ENCODE results near the gene BUD31.

BUD31 gene

GRCh38 chr7:99408379-99409191, at the start of gene BUD31, which contains the start of gene PDAP1:
Gene BUD31, plus strand, starts transcription at chr7:99408969. Its CDS starts 2,124 bp downstream, at chr7:99411093.
Gene PDAP1, minus strand, starts transcription at chr7:99408597. Its CDS starts 49 bp downstream, at chr7:99408548.
- H3K9me3 Mint-ChIP-seq = no peaks in the 10 kb centered on the region
- ATAC-seq (replicated peaks) = peak; percentile 89 to 91
- peaks cover 32 to 34% of the 10 kb centered on the region in 2 donors for H3K36me3 Mint-ChIP-seq
- H3K4me3 Mint-ChIP-seq = peak within 1 kb of the TSS; percentile 93 to 94
- peak within 1 kb of the TSS; percentile 100 for H3K27ac Mint-ChIP-seq
- no peaks in the 10 kb centered on the region for H3K27me3 Mint-ChIP-seq
- peaks cover 25 to 48% of the 10 kb centered on the region in 2 donors for H3K4me1 Mint-ChIP-seq
- peak; percentile 92 for DNase-seq

DNA sequence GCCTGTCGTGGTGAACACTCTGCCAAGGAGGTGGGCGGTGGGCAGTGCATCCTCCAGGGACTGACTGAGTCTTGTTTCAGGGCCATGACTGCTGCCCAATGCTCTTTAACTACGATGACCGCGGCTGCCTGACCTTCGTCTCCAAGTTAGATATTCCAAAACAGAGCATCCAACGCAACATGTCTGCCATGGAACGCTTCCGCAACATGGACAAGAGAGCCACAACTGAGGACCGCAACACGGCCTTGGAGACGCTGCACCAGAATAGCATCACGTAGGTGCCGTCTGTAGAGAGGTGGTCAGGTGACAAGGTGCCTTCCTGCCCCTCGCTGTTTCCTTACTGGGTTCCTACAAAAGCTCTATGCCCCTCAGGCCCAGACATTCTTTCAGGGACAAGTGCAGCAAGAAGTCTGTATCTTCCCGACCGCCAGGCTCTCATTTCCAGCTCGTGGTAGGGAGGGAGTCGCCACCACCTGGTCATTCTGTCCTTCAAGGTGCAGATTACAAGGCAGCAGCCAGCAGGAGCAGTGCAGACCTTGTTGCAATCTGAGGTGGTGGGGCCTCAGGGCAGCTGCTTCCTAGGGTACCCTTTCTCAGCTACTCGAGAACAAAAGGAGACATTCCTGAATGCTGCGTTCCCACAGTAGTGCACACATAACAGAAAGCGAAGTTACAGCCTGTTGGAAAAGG, 49.2 kb upstream of the BUD31 start:
- Mint-ChIP-seq H3K27me3 (no peaks in the 10 kb centered on the region), H3K4me1 (peaks cover 2 to 6% of the 10 kb centered on the region in 2 donors), H3K36me3 (peaks cover 34 to 40% of the 10 kb centered on the region in 2 donors), H3K4me3 (no peak overlapping the region), H3K9me3 (no peaks in the 10 kb centered on the region), H3K27ac (no peak overlapping the region)
- no peak for DNase-seq
- no peak for ATAC-seq (replicated peaks)

- ATAC-seq (replicated peaks) (no peak), DNase-seq (no peak)
- Mint-ChIP-seq H3K27ac (no peak overlapping the region), H3K4me3 (no peak overlapping the region), H3K36me3 (peaks cover 48 to 52% of the 10 kb centered on the region in 2 donors), H3K27me3 (no peaks in the 10 kb centered on the region), H3K9me3 (no peaks in the 10 kb centered on the region), H3K4me1 (peaks cover 6 to 10% of the 10 kb centered on the region in 2 donors)
Observed at GRCh38 chr7:99362801-99363200, 46.0 kb upstream of the BUD31 start.

GRCh38 chr7:99363286-99363685, 45.5 kb upstream of the BUD31 start:
- no peak overlapping the region for H3K27ac Mint-ChIP-seq
- peaks cover 43 to 47% of the 10 kb centered on the region in 2 donors for H3K36me3 Mint-ChIP-seq
- DNase-seq = no peak
- ATAC-seq (replicated peaks) = no peak
- no peaks in the 10 kb centered on the region for H3K9me3 Mint-ChIP-seq
- peaks cover 6 to 10% of the 10 kb centered on the region in 2 donors for H3K4me1 Mint-ChIP-seq
- no peaks in the 10 kb centered on the region for H3K27me3 Mint-ChIP-seq
- no peak overlapping the region for H3K4me3 Mint-ChIP-seq

DNA sequence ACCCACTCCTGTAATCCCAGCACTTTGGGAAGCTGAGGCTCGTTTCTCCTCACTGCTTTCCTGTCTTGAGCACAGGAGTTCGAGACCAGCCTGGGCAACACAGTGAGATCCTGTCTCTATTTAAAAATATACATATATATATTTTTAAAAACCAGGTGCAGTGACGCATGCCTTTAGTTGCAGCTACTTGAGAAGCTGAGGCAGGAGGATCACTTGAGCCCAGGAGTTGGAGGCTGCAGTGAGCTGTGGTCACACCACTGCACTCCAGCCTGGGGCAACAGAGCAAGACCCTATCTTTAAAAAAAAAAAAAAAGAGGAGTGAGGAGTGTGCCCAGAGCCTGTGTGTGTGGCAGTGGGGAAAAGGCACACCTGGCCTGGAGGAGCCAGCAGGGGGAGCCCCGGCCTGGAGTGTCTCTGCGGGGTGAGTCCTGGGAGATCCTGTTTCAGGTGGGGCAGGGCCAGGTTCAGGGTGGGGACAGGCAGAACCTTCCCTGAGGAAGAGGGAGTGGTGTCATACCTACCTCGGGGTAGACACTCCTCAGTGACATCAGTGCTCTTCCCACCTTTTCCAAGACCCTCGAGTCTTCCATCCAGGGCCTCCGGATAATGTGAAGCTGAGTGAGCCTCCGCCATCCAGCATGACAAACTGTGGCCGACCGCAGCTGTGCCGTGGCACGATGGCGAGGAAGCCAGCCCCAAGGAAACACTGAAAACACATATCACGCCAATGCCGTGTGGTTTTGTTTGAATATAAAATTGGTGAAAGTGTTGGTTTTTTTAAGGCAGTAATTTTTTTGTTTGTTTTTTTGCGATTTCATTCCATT, 43.2 kb upstream of the BUD31 start:
- ATAC-seq (replicated peaks) (peak; percentile 80 to 83), DNase-seq (peak; percentile 32)
- Mint-ChIP-seq H3K36me3 (peaks cover 43 to 50% of the 10 kb centered on the region in 2 donors), H3K9me3 (no peaks in the 10 kb centered on the region), H3K27me3 (no peaks in the 10 kb centered on the region), H3K4me1 (peaks cover 6 to 9% of the 10 kb centered on the region in 2 donors), H3K4me3 (no peak overlapping the region), H3K27ac (peak overlapping the region; percentile 75)

DNA sequence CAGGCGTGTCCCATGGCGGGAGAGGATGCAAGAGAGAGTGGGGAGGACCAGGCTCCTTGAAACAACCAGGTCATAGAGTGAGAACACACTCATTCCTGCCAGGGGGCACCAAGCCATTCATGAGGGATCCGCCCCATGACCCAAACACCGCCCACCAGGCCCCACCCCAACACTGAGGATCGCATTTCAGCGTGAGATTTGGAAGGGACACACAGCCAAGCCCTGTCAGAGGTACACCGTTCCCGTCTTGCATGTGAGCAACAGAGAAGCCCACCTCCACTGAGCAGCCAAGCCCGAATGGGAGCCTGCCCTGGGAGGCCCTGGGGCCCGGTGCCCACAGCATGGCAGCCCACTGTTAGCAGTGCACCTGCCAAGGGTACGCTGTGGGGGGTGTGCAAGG, 42.1 kb upstream of the BUD31 start:
- Mint-ChIP-seq H3K9me3 (no peaks in the 10 kb centered on the region), H3K27me3 (no peaks in the 10 kb centered on the region), H3K36me3 (peaks cover 36 to 47% of the 10 kb centered on the region in 2 donors), H3K4me1 (peaks cover 4 to 6% of the 10 kb centered on the region in 2 donors), H3K27ac (peak overlapping the region; percentile 66), H3K4me3 (no peak overlapping the region)
- ATAC-seq (replicated peaks) (no peak), DNase-seq (no peak)

DNA sequence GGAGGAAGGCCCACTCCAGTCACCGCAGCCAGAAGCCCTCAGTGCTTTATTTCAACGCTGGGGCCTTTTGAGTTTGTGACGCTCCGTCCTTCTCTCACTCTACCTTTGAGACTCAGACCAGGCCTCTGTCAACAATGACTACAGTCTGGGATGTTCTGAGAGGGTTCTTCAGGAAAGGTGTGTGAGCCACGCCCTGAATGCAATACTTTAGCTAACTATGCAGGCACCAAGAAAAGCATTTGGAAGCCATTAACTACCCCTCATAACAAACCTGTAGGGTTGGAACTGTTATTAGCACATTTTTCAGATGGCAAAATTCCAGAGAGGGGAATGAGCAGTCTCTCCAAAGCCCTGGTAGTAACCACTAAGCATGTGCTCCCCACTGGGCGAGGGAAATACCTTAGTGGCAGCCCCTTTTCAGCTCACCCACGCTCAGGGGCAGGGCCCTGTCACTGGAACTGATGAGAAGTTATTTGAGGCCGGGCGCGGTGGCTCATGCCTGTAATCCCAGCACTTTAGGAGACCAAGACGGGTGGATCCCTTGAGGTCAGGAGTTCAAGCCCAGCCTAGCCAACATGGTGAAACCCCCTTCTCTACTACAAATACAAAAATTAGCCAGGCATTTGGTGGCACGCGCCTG, 39.9 kb upstream of the BUD31 start:
- DNase-seq (no peak), ATAC-seq (replicated peaks) (no peak)
- H3K4me3 Mint-ChIP-seq = no peak overlapping the region
- H3K27me3 Mint-ChIP-seq = no peaks in the 10 kb centered on the region
- no peaks in the 10 kb centered on the region for H3K9me3 Mint-ChIP-seq
- H3K27ac Mint-ChIP-seq = no peak overlapping the region
- H3K4me1 Mint-ChIP-seq = peaks cover 9 to 14% of the 10 kb centered on the region in 2 donors
- H3K36me3 Mint-ChIP-seq = peaks cover 30 to 36% of the 10 kb centered on the region in 2 donors

DNA sequence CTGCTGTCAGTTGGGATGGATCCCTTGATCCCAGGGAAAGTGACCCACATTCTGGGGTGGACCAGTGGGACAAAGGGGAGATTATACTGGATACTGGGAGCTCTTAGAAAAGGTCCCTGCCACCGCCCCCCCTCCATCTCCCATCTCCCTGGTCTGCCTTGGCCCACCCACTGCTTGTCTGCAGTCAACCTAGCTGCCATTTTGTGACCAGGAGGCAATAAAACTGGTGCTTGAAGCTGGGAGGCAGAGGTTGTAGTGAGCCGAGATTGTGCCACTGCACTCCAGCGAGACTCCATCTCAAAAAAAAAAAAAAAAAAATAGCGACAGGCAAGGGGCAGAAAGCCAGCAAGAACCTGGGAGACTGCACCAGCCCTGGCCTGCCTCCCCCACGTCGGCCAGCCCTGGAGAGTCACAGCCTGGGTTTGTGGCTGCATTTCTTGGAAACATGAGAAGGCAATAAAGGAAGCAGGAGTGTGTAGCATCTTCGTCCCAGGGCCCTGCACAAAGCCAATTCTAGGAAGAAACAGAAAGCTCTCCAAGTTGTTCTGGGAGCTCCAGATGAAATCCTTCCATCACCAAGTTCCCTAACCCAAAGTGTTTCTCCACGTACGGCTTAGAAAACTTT, 38.9 kb upstream of the BUD31 start:
- no peak for DNase-seq
- H3K4me3 Mint-ChIP-seq = no peak overlapping the region
- no peak for ATAC-seq (replicated peaks)
- H3K36me3 Mint-ChIP-seq = peaks cover 25 to 29% of the 10 kb centered on the region in 2 donors
- no peak overlapping the region for H3K27ac Mint-ChIP-seq
- H3K9me3 Mint-ChIP-seq = no peaks in the 10 kb centered on the region
- H3K27me3 Mint-ChIP-seq = no peaks in the 10 kb centered on the region
- H3K4me1 Mint-ChIP-seq = peaks cover 6 to 12% of the 10 kb centered on the region in 2 donors

DNA sequence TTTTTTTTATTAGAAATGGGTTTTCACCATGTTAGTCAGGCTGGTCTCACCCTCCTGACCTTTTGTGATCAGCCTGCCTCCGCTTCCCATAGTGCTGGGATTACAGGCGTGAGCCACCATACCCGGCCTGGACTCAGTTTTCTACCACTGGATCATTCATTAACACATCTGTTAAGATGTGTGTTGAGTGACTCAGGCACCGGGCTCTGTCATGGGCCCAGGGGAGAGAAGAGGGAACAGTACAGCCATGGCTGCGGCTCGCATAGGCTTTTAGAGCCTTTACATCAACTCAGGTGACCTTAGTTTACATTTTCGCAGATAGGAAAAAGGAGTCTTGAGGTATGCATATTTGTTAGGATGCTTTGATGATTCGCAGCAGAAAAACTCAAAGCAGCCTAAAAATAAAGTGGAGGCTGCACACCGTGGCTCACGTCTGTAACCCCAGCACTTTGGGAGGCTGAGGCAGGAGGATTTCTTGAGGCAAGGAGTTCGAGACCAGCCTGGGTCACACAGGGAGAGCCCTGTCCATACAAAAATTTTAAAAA, 37.3 kb upstream of the BUD31 start:
- Mint-ChIP-seq H3K27me3 (no peaks in the 10 kb centered on the region), H3K9me3 (no peaks in the 10 kb centered on the region), H3K4me1 (peaks cover 4 to 14% of the 10 kb centered on the region in 2 donors), H3K4me3 (no peak overlapping the region), H3K27ac (peak overlapping the region; percentile 69), H3K36me3 (peaks cover 16 to 17% of the 10 kb centered on the region in 2 donors)
- DNase-seq = no peak
- no peak for ATAC-seq (replicated peaks)

DNA sequence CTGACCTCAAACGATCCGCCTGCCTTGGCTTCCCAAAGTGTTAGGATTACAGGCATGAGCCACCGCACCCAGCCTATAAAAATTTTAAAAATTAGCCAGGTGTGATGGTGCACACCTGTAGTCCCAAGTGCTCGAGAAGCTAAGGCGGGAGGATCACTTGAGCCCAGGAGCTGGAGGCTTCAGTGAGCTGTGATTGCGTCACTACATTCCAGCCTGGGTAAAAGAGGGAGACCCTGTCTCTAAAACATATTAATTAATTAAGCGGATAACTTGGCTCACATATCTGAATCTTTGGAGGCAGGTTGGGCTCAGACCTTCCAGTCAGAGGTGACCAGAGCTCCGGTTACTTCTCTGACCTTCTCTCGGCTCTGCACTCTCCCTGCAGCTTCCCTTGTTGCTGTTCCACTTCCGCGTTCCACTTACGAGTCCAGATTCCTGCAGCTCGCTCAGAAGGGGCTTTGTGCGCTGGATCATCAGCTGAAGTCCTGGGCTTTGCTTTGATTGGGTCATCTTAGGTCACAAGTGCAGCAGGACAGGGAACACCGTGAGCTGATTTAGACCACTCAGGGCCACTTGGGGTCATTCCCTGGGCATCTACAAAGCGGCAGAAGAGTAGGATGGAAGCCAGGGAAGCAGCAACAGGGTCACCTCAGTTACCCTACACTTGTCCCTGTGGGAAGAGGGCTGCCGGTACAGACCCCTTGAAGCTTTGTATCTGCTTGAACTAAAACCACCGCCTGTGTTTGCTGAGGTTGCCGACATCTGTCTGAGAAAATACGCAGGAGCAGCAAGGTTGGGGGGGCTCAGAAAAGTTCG, 36.3 kb upstream of the BUD31 start:
- DNase-seq = no peak
- no peaks in the 10 kb centered on the region for H3K27me3 Mint-ChIP-seq
- peaks cover 6 to 24% of the 10 kb centered on the region in 2 donors for H3K4me1 Mint-ChIP-seq
- no peaks in the 10 kb centered on the region for H3K9me3 Mint-ChIP-seq
- H3K4me3 Mint-ChIP-seq = peak overlapping the region; percentile 82 to 84
- peaks cover 17 to 18% of the 10 kb centered on the region in 2 donors for H3K36me3 Mint-ChIP-seq
- no peak for ATAC-seq (replicated peaks)
- H3K27ac Mint-ChIP-seq = peak overlapping the region; percentile 89

DNA sequence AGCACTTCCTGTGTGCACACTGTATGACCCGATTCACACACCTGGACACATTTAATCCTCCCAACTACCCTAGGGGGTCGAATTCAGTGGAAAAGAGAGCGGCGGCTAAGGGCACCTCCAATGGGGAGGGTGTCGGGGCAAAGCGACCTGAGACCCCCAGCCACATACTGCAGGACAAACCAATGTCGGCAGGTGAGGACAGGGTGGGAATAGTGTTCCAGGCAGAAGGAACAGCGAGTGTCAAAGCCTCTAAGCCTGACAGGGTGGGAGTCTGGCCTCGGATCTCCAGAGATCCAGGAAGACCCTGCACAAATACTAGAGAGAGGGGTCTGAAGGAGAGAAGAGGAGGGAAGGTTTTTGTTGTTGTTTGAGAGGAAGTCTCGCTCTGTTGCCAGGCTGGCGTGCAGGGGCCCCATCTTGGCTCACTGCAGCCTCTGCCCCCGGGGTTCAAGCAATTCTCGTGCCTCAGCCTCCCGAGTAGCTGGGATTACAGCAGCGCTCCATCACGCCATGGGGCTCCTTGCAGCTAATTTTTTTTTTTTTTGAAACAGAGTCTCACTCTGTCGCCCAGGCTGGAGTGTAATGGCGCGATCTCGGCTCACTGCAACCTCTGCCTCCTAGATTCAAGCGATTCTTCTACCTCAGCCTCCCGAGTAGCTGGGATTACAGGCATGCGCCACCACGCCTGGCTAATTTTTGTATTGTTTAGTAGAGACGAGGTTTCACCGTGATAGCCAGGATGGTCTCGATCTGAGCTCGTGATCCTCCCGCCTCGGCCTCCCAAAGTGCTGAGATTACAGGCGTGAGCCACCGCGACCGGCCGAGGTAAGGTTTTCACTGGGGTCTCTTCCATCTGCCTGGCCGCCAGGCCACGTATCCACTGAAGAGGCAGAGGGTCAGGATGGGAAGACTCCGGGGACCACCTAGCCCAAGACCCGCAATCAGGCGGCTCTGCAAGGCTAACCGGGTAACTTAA, 35.4 kb upstream of the BUD31 start:
- Mint-ChIP-seq H3K36me3 (peaks cover 23 to 27% of the 10 kb centered on the region in 2 donors), H3K4me3 (peak overlapping the region; percentile 82 to 84), H3K4me1 (peaks cover 7 to 31% of the 10 kb centered on the region in 2 donors), H3K27me3 (no peaks in the 10 kb centered on the region), H3K9me3 (no peaks in the 10 kb centered on the region), H3K27ac (peak overlapping the region; percentile 89)
- ATAC-seq (replicated peaks) (no peak), DNase-seq (no peak)
